Superior temporal gyrus (tissue), 1 donor: ENCODE measurements around the gene TXNL1.

Source experiments
- DNase-seq: peaks from one replicate; pipeline ENCODE4 v3.0.0-alpha.2; 2016; ENCODE audit errors: extremely low spot score

TXNL1 gene

DNA sequence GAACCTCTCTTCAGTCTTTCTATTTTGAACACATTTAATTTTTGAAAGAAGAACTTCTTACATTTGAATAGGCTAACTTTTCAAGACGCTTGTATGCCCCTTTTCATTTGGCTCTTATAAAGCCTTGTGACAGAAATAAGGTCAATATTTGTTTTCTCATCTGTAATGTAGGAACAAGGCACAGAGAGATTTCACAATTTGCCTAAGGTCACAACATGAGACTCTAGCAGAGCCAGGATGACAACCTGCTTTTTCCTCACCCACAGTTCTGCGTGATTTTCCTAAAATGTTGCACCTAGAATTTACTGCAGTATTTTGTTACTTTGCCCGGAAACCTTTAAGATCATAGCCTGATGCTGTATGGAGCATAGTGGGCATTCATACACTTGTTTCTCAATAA is 67.4 kb downstream of the TXNL1 start:
- DNase-seq = no peak

GRCh38 chr18:56569416-56569815 is 69.0 kb downstream of the TXNL1 start:
- no peak for DNase-seq

GRCh38 chr18:56568986-56569385 is 69.4 kb downstream of the TXNL1 start:
- DNase-seq = no peak

DNA sequence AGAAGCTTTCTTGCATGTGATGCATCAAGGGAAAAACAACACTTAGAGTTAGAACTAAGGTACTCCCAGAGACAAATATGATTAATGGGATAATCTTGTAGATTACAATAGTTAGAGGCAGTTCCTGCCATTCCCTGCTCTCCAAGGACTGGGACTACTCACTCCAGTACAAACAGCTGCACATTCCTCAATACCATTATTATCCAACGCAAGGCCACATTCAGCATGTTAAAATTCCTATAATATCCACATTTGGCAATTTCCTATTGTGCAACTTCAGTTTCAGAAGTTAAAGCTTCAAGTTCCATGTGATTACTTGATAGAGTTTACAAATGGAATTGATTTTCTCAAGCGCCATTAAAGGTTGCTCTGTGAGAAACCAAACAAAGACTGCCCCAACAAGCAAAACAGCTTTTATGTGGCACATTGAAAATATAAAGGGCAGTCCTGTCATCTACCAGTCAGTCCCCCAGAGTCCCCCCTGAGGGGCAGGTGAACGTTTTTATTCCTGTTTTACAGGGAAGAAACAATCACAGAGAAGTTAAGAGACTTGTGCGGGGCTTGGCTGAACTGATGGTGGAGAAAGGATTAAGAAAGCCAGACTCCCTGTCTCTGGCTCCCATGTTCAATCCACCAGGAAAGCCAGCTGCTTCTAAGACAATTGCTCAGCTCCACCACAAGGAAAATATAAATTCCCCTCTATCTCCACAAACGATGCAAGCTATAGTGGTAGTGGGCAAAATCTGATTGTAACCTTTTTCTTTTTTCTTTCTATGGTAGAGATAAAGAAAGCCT is 72.6 kb downstream of the TXNL1 start:
- DNase-seq = no peak

GRCh38 chr18:56565046-56565445 is 73.3 kb downstream of the TXNL1 start:
- DNase-seq = no peak

- DNase-seq = no peak
These were observed 74.8 kb downstream of the TXNL1 start for GRCh38 chr18:56563568-56563967.

DNA sequence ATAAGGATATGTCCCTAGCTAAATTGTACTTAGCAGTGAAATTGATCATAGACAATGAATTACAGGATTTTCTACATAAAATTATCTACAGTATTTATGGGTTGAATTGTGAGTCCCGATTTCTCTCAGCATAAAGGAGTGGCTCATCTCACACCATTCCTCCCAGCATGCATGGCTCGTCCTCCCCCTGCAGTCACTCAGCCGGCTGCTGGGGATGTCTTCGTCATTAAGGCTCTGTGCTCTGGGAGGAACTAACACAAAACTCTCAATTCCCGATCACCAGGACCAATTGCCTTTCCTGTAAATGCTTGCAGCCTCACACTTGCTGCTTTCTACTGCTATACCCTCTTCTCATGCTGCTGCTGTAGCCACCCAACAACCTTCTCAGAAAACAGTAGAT is 75.9 kb downstream of the TXNL1 start:
- no peak for DNase-seq

- no peak for DNase-seq
These were observed 77.4 kb downstream of the TXNL1 start for GRCh38 chr18:56560992-56561391.

DNA sequence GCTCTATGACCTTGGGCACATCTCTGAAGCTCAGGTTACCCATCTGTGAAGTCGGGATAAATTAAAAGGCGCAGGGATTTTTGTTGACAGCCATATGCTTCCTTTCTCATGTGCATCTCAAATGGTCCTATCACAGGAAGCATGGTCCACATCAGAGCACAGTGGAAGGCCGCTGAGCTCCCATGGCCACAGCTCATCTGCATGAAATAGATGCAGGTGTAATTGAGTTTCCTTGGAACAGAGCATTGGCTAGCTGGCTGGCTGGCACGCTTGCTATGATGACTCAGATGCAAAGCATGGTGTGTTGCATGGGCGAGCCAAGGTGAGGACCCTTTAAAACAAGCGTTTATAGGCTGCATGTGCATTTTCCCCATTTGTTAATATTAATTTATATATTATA is 79.3 kb downstream of the TXNL1 start:
- no peak for DNase-seq

GRCh38 chr18:56556907-56557306 is 81.5 kb downstream of the TXNL1 start:
- DNase-seq = no peak

DNA sequence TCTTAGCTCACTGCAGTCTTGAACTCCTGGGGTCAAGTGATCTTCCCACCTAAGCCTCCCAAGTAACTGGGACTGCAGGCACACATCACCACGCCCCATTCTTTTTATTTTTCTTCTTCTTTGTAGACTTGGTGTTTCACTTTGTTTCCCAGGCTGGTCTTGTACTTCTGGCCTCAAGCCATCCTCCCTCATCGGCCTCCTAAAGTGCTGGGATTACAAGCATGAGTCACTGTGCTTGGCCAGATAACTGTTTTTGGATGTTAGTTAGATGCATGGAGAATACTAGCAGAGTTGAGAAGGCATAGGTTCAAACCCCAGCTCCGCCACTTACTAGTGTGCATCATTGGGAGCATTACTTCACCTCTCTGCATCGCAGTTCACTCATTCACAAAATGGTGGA is 88.3 kb downstream of the TXNL1 start:
- no peak for DNase-seq
